Erythroblast (primary cell): Measurements from ENCODE around the gene CTXND1.

ENCODE experiments used
- GATA1 ChIP-seq: IDR thresholded peaks from 2 replicates; pipeline ENCODE4 v1.6.1; 2011; ENCODE audit warnings: low read depth, mild to moderate bottlenecking, control low read depth, low read length, moderate library complexity
- POLR2A ChIP-seq: IDR thresholded peaks from 2 replicates; pipeline ENCODE4 v1.6.1; 2011; ENCODE audit warnings: mild to moderate bottlenecking, low read length

DNA sequence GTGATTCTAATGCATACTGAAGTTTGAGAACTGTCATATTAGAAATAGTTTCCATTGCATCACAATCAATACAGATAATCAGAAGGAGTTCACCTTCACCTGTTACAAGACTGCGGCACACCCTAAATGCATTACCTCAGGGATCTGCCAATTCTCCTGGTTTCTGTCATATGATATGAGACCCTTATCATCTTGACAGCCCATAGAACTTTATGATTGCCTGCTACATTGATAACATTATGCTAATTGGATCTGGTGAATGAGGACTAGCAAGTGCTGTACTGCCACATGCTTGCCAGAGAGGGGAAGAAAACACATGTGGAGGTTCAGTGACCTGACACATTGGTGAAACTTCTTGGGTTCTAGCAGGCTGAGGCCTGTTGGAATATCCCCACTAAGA lies 57.8 kb downstream of the CTXND1 start:
- TF ChIP-seq POLR2A (no peak), GATA1 (no peak)
